ENCODE results near the gene ABTB2.

GRCh38 chr11:34208266-34209135 lies 149.3 kb downstream of the ABTB2 start:
- no peak for TF ChIP-seq CTCF (IDR thresholded peaks at IDR 0.05; ENCODE audit: insufficient read depth, low read length)
- peak; percentile 81 for TF ChIP-seq POLR2AphosphoS5 (IDR thresholded peaks at IDR 0.05; ENCODE audit: low read depth)
- no peak for TF ChIP-seq GABPA (IDR thresholded peaks at IDR 0.05; ENCODE audit: low read depth)
- no peak for TF ChIP-seq REST (IDR thresholded peaks at IDR 0.05; ENCODE audit: insufficient replicate concordance, low read depth)
